Choroid plexus epithelial cell (primary cell): ENCODE data around the gene CPEB3.

Experiments
- DNase-seq: peaks from one replicate; pipeline ENCODE4 v3.0.0-alpha.2; 2010; ENCODE audit warnings: low read depth
- H3K4me3 ChIP-seq: 2 replicates; pipeline ENCODE4 v1.5.1; 2011; ENCODE audit warnings: low read depth, mild to moderate bottlenecking, control low read depth, low read length, moderate library complexity
- CTCF ChIP-seq: conservative IDR thresholded peaks from 2 replicates; pipeline ENCODE4 v1.5.1; 2011; ENCODE audit warnings: low read depth, mild to moderate bottlenecking, control low read depth, inconsistent platforms, low read length, moderate library complexity

The CPEB3 gene

GRCh38 chr10:92001995-92002394 lies 288.9 kb downstream of the CPEB3 start:
- no peak overlapping the region for H3K4me3 ChIP-seq
- no peak for TF ChIP-seq CTCF
- DNase-seq = no peak

- DNase-seq = no peak
- no peak overlapping the region for H3K4me3 ChIP-seq
- TF ChIP-seq CTCF = no peak
These were observed 289.3 kb downstream of the CPEB3 start for GRCh38 chr10:92001581-92001980.
